Measurements from ENCODE around the gene PHTF1. TPM values are rescaled to one million over a fixed set of nuclear protein-coding genes. Genes with fewer than 3 reads are reported as not detected.
"Not testable (repeated sequence)": the region's sequence is repeated elsewhere in the genome, so short reads cannot be mapped to it uniquely, and the experiment has no call there.

The PHTF1 gene
- total RNA-seq, 1 donor from 2014 or later, result 12.3 TPM

DNA sequence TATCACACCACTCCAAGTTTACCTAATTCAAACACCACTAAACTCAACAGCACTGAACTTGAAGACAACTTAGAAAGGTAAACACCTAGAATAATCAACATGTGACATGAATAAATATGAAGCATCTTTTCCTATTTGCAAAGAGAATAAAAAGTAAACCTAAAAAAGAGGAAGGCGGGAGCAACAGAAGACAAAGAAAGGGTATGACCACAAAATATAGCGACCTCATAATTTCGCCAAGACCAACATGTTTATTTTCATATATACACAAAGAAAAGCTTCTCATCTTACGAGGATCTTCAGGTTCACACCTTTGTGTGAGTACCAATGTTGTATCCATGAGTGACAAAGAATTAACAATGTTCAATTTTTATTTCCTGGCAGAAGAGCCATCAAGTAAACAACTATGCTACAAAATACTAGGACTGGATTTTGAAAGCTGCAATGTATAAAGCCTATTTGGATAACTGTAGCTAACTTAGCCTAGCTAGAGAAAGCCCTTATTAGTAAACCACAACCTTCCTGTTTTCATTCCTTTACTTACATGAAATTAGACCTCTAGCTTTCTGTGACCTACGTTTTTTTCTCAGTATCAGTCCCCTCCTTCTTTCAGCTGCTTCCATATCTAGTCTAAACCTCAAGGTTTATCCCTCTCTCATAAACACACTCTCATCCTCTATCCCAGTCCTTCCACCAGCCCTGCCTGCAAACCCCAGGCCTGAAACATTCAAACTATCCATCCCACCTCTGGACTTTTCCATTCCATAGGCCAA is 21.3 kb upstream of the PHTF1 start:
- intact Hi-C loops (cut with DNase I), result no loop called here
- ATAC-seq (no peak), DNase-seq (ENCODE audit: low spot score) (no peak)

DNA sequence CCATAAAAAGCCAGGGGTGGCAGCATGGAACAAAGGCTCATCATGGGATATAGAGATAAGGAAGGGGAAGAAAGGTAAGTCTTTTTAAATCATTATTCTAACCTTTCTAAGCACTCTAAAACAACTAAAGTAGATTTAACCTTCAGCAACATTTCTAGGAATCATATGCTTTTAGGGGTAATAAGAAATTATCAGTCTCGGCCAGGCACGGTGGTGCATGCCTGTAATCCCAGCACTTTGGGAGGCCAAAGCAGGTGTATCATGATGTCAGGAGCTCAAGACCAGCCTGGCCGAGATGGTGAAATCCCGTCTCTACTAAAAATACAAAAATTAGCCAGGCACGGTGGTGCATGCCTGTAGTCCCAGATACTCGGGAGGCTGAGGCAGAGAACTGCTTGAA is 20.3 kb upstream of the PHTF1 start:
- DNase-seq (ENCODE audit: low spot score), result no peak
- ATAC-seq, result no peak
- intact Hi-C loops (cut with DNase I), result no loop called here

DNA sequence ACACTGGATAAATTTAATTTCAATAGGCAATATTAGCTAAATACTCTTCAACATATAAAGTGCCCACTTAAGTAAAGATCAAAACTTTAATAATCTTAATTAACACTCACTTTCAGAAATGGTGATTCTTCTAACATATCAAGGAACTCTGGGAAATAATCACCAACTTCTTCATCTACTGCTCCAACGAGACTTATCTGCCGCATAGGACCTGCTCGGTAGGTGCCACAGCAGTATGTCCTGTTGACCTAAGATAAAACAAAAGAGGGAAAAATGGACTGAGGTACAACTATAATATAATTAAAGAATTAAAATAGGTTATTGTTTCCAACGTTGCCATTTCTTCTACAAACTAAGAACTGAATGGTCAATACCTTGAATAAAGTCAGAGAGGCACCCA is 18.3 kb upstream of the PHTF1 start:
- intact Hi-C loops (cut with DNase I), result no loop called here
- no peak for ATAC-seq
- DNase-seq (ENCODE audit: low spot score), result no peak

DNA sequence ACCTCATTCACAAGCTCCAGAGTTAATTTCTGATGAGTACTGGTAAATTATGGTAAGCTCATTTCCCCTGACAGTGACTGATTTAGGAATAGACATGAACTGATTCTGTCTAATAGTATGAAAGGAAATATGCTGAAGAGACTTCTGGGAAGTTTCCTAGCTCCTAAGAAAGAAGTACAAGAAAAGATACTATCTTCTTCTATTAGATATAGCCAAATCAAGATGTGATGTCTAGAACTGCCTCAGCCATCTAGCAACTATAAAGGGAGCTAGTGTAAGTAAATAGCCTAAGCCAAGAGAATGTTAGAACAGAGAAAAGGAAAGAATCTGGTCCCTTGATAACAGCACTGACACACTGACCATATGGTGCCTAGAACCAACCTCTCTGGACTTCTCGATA is 10.7 kb upstream of the PHTF1 start:
- DNase-seq (ENCODE audit: low spot score) (no peak), ATAC-seq (no peak)
- intact Hi-C loops (cut with DNase I), result no loop called here

DNA sequence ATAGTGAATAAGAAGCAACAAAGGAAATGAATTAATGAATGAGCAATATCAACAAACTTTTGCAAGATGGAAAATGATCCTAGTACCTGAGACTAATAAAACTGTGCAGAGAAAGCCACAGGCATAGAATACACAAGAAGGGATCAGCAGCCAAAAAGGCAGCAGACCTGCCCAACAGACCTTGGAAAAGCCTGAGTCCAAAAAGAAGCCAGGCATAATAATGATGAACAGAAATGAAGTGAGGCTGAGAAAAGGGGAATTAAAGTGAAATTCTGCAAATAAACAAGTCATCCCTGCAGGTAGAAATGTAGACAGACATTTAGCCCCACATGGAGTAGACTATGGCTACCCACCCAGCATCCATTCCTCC is 10.3 kb upstream of the PHTF1 start:
- DNase-seq (ENCODE audit: low spot score) (no peak), ATAC-seq (no peak)
- intact Hi-C loops (cut with DNase I), result no loop called here

DNA sequence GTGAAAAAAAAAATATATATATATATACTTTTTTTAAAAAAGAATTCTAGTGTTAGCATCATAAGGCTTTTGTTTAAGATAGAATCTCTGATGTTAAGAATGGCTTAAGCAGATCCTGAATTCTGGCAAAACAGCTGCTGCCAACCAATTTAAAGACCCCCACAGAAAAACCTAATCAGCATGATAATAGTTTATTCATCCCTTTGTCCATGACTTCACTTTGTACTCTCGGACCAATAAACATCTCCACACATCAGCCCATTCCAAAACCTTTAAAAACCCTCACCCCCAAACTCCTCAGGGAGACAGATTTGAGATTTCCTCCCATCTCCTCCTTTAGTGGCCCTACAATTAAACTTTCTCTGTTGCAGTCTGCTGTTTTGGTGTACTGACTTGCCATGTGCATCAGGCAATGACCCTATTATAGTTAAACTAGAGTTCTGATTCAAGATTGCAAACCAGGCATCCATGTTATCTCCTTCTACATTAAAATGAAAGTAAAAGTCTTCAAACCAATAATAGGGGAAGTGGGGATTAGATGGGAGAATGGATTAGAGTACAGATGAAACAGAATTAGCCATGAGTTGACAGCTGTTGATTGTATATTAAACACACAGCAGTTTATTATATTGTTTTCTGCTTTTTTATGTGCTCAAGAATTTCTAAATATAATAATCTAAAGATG is 9.8 kb upstream of the PHTF1 start:
- DNase-seq (ENCODE audit: low spot score) (no peak), ATAC-seq (no peak)
- intact Hi-C loops (cut with DNase I), result no loop called here

DNA sequence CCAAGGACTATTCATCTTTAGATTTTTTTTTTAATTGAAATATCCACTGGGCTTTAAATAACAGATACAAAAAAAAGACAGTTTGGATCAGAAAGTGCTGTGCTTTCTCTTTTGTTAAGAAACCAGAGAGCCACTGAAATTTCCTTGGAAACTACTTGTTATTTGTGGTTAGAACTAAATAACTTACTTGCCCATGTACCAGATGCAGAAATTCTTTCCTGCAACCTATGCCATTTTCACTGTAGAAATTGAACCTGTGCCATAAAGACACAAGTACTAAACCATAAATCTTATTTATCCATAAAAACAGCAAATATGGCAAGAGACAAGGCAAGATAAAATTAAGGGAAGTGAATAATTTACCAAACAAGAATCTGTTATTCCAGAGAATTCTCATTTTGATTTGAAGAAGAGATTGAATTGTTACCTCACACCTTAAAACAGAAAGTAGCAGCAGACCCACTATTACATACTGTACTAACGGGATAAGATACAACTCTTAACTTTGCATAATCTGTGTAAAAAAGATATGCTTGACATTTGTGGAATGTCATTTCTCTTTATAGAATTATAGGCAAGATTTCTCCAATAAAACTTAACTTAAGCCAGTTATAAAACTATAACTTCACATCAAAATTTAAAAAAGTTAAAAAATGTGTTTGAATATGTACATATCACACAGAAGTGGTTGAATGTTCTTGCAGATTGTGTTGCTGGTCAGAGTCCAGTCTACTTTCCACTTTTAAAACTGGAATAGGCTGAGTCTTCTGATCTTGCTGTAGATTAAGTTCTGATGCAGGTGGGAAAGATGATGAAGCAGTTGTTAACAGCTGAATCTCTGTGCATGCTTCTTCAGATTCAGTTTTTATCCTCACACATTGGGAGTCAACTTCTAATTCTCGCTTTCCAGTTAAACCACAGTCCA is 6.3 kb upstream of the PHTF1 start:
- DNase-seq (ENCODE audit: low spot score) (no peak), ATAC-seq (no peak)
- intact Hi-C loops (cut with DNase I), result no loop called here

DNA sequence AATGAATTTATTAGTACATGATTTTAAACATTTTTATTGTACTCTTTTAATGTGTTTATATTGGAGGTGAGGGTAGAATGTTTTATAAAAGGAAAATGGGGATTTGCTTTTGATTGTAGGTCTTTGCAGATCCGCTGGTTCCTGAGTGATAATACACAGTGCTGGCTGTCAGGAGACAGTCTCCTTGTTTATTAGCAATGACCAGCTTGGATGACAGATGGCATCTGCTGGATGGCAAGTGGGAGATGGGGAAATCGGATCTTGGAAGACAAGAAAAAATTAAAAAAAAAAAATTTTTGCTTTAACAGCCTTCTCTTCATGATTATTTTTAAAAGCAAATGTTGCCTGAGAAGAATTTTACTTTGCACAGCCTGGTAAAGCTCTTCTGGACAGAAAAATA is 4.4 kb upstream of the PHTF1 start:
- intact Hi-C loops (cut with DNase I), result no loop called here
- DNase-seq (ENCODE audit: low spot score), result no peak
- no peak for ATAC-seq

DNA sequence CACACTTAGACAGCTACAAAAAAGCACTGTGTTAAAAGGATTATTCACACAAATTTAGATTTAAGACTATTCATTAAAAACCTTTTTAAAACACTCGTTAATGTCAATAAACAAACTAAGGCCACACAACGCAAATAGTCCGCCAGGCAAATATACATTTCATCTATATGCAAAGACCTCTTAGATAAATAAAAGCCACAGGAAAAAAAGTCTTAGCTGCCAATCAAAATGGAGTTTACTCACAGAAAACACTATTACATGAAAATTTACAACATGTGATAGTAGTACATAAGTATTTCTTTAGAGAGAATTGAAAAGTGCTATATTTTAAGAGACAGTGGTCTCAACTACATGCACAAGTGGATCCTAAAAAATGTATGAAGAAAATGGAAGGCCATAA is 2.7 kb upstream of the PHTF1 start:
- ATAC-seq, result no peak
- intact Hi-C loops (cut with DNase I), result no loop called here
- no peak for DNase-seq (ENCODE audit: low spot score)

DNA sequence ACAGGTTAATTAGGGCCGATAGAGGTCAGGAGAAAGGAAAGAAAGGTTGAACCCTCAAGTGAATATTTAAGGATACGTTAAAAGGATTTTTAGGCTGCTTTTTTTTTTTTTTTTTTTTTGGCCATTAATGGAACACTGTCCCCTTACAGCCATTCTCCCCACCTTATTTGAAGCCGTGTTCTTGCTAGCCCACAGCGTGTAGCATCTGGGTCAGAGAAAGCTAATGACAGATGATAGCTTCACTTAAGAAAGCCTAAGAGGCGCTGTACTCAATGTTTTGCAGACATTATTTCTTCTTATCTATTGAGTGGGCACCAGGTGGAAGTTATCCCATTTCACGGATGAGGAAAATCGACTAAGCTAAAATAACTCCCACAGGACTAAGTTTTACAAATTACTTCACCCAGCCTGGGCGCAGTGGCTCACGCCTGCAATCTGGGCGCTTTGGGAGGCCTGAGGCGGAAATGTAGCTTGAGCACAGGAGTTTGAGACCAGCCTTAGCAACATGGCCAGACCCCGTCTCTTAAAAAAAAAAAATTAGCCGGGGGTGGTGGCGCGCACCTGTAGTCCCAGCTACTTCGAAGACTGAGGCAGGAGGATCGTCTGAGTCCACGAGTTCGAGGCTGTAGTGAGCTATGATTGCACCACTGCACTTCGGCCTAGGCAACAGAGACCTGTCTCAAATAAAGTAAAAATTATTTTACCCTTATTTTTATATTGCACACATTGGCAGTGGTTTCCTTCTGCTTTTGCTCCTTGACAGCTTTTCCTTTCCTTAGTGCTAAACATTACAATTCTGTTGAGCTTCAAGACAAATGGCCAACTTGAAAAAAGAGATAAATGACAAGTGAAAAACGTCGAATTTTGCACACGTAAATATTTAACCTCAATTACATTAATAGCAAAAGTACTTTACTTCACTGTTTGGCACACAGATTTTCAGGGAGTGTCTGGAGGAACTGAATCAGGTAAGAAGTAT is 1.1 kb upstream of the PHTF1 start:
- ATAC-seq, result no peak
- DNase-seq (ENCODE audit: low spot score), result no peak
- intact Hi-C loops (cut with DNase I), result no loop called here

DNA sequence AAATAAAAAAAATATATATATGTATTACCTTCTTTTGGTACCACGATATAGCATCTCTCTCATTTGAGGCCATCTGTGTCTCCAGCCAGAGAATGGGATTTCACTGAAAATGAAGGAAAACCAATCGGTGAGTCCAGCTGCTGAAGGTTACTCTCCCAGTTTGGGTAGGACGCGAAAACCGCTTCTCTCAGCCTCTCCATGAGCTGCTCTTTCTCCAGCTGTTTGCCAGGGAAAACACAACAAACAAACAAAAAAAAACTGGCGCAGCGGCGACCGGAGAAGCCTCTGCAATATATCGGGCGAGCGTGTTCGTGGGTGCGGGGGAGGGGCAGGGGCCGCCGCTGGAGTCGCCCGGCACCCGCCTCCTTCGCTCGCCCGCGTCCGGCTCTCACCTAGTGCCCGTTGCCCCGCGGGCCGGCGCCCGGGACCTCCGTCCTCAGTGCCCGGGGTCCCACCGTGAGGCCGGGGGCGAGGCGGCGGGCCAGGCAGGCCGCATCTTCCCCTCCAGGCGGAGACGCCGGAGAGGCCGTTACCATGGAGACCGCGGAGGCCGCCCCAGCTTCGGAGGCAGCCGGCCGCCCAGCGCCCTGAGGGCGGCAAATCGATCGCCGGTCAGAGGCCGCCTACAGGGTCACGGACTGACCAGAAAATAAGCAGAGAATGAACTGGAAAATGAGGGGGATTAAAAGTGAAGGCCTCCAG is 504 bp downstream of the PHTF1 start:
- peak; percentile 80 for DNase-seq (ENCODE audit: low spot score)
- intact Hi-C loops (cut with DNase I), result no loop called here
- peak; percentile 73 for ATAC-seq

DNA sequence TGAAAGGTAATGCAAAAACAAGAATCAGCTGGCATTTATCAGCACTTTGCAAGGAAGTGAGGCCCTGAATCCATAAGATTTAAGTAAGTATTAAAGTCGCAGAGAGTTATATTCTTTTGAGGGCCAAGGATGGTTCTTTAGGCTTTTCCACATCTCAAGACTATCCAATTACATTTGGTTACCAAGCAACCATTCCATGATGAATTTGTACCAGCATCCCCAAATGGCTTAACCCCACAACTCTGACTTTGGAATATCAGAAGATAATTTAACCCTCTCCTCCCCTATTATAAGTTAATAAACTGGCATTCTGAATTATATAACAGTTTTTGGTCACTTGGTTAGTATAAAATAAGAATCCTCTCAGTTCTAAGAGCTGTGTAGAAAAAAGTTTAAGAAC is 2.8 kb downstream of the PHTF1 start:
- ATAC-seq (no peak), DNase-seq (ENCODE audit: low spot score) (no peak)
- intact Hi-C loops (cut with DNase I), result no loop called here

DNA sequence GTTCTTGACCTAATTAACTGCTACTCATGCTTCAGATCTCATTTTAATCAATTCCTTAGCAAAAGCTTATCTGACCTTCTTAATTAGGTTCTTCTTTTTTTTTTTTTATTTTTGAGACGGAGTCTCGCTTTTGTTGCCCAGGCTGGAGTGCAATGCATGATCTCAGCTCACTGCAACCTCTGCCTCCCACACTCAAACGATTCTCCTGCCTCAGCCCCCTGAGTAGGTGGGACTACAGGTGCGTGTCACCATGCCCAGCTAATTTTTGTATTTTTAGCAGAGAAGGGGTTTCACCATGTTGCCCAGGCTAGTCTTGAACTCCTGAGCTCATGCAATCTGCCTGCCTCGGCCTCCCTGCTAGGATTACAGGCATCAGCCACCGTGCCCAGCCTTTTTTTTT is 6.0 kb downstream of the PHTF1 start:
- intact Hi-C loops (cut with DNase I); ATAC-seq: not testable (repeated sequence)

DNA sequence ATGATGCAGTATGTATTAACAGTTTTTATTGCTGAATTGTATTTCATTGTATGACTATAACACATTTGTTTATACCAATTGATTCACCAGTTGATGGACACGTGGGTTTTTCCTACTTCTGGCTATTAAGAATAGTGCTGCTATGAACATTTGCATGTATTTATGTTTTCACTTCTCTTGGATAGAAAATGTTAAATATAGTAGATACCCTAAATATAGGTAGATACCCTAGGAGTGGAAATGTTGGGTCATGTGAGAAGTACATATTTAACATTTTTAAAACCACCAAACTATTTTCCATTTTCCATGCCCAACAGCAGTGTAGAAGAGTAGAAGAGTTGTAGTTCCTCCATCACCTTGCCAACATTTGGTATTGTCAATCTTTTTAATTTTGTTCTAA is 7.8 kb downstream of the PHTF1 start:
- ATAC-seq (no peak), DNase-seq (ENCODE audit: low spot score) (no peak)
- intact Hi-C loops (cut with DNase I), result no loop called here

More for the DNA sequence above, 6.0 kb downstream of the PHTF1 start:
- not testable (repeated sequence) for DNase-seq (ENCODE audit: low spot score)

DNA sequence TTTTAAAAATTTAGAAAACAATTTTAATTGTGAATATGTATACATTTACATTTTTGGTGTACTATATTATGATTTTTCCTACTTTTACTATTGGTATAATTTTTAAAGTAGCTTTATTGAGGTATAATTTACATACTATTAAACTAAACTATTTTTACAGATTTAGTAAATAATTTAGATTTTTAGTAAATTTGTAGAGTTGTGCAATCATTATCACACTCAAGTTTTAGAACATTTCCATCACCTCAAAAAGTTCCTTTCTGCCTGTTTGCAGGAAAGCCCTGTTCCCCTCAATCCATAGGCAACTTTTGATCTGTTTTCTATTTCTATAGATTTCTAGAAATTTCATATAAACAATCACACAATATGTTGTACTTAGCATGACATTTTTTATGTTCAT is 8.2 kb downstream of the PHTF1 start:
- ATAC-seq, result no peak
- intact Hi-C loops (cut with DNase I), result no loop called here
- no peak for DNase-seq (ENCODE audit: low spot score)

DNA sequence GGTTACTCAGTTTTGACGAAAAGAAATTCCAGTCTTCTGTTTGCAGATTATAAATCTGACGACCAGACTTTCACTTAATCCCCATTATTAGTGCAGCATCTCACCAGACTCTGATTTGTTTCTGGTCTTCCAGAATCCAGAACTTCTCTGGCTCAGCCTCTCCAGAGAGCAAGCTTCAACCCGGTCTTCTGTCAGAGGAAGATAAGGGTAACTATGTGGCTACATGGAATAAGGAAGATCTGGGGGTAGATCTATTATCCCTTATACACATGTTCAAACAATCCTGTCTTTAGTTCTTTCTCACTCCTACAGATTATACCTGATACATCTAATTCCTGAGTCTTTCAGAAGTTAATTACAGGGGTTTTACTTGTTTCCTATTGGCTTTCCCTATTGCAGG is 9.9 kb downstream of the PHTF1 start:
- intact Hi-C loops (cut with DNase I), result no loop called here
- DNase-seq (ENCODE audit: low spot score), result no peak
- no peak for ATAC-seq

DNA sequence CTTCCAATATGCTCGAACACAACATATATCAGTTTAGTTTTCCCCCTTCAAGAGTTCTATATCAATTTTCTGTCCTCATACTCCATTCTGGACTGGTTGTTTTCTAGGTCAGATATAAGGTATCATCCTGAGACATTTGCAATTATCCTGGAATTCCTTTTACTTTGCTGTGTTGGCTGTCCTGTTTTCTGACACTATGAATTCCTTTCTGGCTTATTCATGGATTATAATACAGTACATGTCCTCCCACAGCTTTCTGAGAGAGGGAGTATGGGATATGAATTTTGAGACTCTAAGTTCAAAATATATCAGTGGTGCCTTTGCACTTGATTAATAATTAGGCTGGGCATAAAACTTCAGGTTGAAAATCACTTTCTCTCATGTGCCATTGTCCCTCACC is 11.9 kb downstream of the PHTF1 start:
- ATAC-seq (no peak), DNase-seq (ENCODE audit: low spot score) (no peak)
- intact Hi-C loops (cut with DNase I), result no loop called here

DNA sequence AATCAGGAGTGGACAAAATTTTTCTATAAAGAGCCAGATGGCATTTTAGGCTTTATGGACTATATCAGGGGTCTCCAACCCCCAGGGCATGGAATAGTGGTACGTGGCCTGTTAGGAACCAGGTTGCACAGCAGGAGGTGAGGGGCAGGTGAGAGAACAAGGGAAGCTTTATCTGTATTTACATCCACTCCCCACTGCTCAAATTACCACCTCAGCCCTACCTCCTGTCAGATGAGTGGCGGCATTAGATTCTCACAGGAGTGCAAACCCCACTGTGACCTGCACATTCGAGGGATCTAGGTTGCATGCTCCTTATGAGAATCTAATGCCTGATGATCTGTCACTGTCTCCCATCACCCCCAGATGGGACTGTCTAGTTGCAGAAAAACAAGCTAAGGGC is 13.9 kb downstream of the PHTF1 start:
- ATAC-seq (no peak), DNase-seq (ENCODE audit: low spot score) (no peak)
- intact Hi-C loops (cut with DNase I), result no loop called here
